Astrocyte (in vitro differentiated cells and primary cell): ENCODE results near the gene CNEP1R1.

Source experiments
- EZH2 ChIP-seq: IDR thresholded peaks from 2 replicates; pipeline ENCODE4 v1.6.1; 2012; ENCODE audit warnings: mild to moderate bottlenecking, low read length, inconsistent platforms; ENCODE audit not compliant: insufficient read depth
- TF ChIP-seq, protein P1 (sequence below): IDR thresholded peaks from 2 replicates; pipeline ENCODE4 v1.5.1; 2011; ENCODE audit warnings: low read depth, mild to moderate bottlenecking, inconsistent platforms, low read length, moderate library complexity; ENCODE audit not compliant: insufficient read depth

GRCh38 chr16:50040018-50040417 lies 15.0 kb downstream of the CNEP1R1 start:
- TF ChIP-seq, protein P1, sequence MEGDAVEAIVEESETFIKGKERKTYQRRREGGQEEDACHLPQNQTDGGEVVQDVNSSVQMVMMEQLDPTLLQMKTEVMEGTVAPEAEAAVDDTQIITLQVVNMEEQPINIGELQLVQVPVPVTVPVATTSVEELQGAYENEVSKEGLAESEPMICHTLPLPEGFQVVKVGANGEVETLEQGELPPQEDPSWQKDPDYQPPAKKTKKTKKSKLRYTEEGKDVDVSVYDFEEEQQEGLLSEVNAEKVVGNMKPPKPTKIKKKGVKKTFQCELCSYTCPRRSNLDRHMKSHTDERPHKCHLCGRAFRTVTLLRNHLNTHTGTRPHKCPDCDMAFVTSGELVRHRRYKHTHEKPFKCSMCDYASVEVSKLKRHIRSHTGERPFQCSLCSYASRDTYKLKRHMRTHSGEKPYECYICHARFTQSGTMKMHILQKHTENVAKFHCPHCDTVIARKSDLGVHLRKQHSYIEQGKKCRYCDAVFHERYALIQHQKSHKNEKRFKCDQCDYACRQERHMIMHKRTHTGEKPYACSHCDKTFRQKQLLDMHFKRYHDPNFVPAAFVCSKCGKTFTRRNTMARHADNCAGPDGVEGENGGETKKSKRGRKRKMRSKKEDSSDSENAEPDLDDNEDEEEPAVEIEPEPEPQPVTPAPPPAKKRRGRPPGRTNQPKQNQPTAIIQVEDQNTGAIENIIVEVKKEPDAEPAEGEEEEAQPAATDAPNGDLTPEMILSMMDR = no peak
- no peak for TF ChIP-seq EZH2
